K562 (cell line): ENCODE data around the gene TOR1B. TPM values are rescaled to one million over a fixed set of nuclear protein-coding genes. Genes with fewer than 3 reads are reported as not detected.
A peak's percentile ranks its signal among the peaks of the same experiment; 100 is the strongest.

Experiments
- ELF1 ChIP-seq: fragments of 200-800 bp; sonication (Bioruptor generic); IDR thresholded peaks from 2 replicates; pipeline ENCODE4 v1.6.1; 2016; ENCODE audit warnings: missing genetic modification characterization, missing compliant biosample characterization
- GABPA ChIP-seq: fragments of 200-800 bp; sonication (Bioruptor generic); conservative IDR thresholded peaks from 2 replicates; pipeline ENCODE4 v1.6.1; 2016; ENCODE audit warnings: low read depth, missing genetic modification characterization, missing compliant biosample characterization
- HIVEP1 ChIP-seq: fragments of 250-450 bp; sonication (Bioruptor Pico); IDR thresholded peaks from 2 replicates; pipeline ENCODE4 v1.4.0; 2020; ENCODE audit warnings: mild to moderate bottlenecking
- KDM5B ChIP-seq: fragments of 200-600 bp; sonication (generic); IDR thresholded peaks from 2 replicates; pipeline ENCODE4 v1.6.1; 2012; ENCODE audit warnings: low read depth, mild to moderate bottlenecking, moderate library complexity, low read length, control low read depth, inconsistent platforms; ENCODE audit not compliant: insufficient replicate concordance
- KLF13 ChIP-seq: fragments of 450-650 bp; IDR thresholded peaks from 2 replicates; pipeline ENCODE4 v1.6.1; 2016; ENCODE audit warnings: missing genetic modification characterization, low read depth, mild to moderate bottlenecking, missing compliant biosample characterization, moderate library complexity, borderline replicate concordance
- MTA2 ChIP-seq: fragments of 450-650 bp; IDR thresholded peaks from 2 replicates; pipeline ENCODE4 v1.6.1; 2016; ENCODE audit warnings: low read depth
- MTA3 ChIP-seq: fragments of 450-650 bp; formaldehyde crosslinking; IDR thresholded peaks from 2 replicates; pipeline ENCODE4 v1.6.1; 2017; ENCODE audit warnings: mild to moderate bottlenecking, borderline replicate concordance
- NCOA2 ChIP-seq, 2 experiments: fragments of 450-650 bp; IDR thresholded peaks; 2 replicates each; pipeline ENCODE4 v1.6.1; 2018; ENCODE audit warnings: mild to moderate bottlenecking in 2 of 2, moderate library complexity in 1 of 2; ENCODE audit not compliant: partially characterized antibody in 2 of 2
- PTBP1 ChIP-seq: fragments of 200-400 bp; formaldehyde crosslinking; IDR thresholded peaks from 2 replicates; pipeline ENCODE4 v1.6.1; 2017; ENCODE audit warnings: low read depth, low read length
- RAD21 ChIP-seq, 2 experiments: fragments of 250-450 bp in 1 of 2; fragments of 450-650 bp in 1 of 2; sonication (Bioruptor Pico) in 1 of 2; formaldehyde crosslinking in 1 of 2; IDR thresholded peaks in 1 of 2; conservative IDR thresholded peaks in 1 of 2; 2 replicates each; pipeline versions ENCODE4 v1.4.0 to v1.8.0; 2020 to 2022; ENCODE audit warnings: mild to moderate bottlenecking in 2 of 2, moderate library complexity in 1 of 2
- RBM22 ChIP-seq: fragments of 200-400 bp; formaldehyde crosslinking; IDR thresholded peaks from 2 replicates; pipeline ENCODE4 v1.6.1; 2018; ENCODE audit warnings: low read length, low read depth; ENCODE audit not compliant: poor library complexity, severe bottlenecking
- ZNF561 ChIP-seq: fragments of 450-650 bp; formaldehyde crosslinking; conservative IDR thresholded peaks from 2 replicates; pipeline ENCODE4 v1.4.0; 2020; ENCODE audit warnings: mild to moderate bottlenecking, moderate library complexity
- ZNF586 ChIP-seq: fragments of 450-650 bp; formaldehyde crosslinking; conservative IDR thresholded peaks from 2 replicates; pipeline ENCODE4 v1.4.0; 2020; ENCODE audit warnings: mild to moderate bottlenecking, moderate library complexity
- ZNF696 ChIP-seq: fragments of 250-450 bp; sonication (Bioruptor Pico); conservative IDR thresholded peaks from 2 replicates; pipeline ENCODE4 v1.4.0; 2020; ENCODE audit warnings: mild to moderate bottlenecking, moderate library complexity
- ZNF699 ChIP-seq: fragments of 250-450 bp; sonication (Bioruptor Pico); IDR thresholded peaks from 2 replicates; pipeline ENCODE4 v1.8.0; 2021; ENCODE audit warnings: mild to moderate bottlenecking, moderate library complexity; ENCODE audit not compliant: insufficient replicate concordance
- polyA plus RNA-seq, 8 experiments: library from polyadenylated mRNA; depleted of rRNA in 4 of 8; stranded (reverse) in 5 of 8; unstranded in 3 of 8; fragments of >200 nt; fragmentation: Nextera tagmentation in 2 of 8; fragmentation: Illumina TruSeq in 1 of 8; extraction: Ambion mirVana in 2 of 8; extraction: Trizol in 1 of 8; gene quantifications; 2 replicates each; pipeline versions ENCODE4 v1.2.1 to v1.2.3, GENCODE V29; 2011 to 2014; ENCODE audit warnings: inconsistent platforms in 1 of 8, missing spikeins in 1 of 8
- total RNA-seq, 7 experiments: library from RNA; depleted of rRNA in 6 of 7; stranded (reverse); fragments of >200 nt in 6 of 7; fragmentation: Illumina TruSeq in 2 of 7; extraction: Trizol in 2 of 7; gene quantifications; 2 replicates each; pipeline versions ENCODE4 v1.2.1 to v1.2.3, GENCODE V29; 2011 to 2021; ENCODE audit warnings: low replicate concordance in 1 of 7
- TF ChIP-seq, protein P1 (sequence below): fragments of 250-450 bp; sonication (Bioruptor Pico); IDR thresholded peaks from 2 replicates; pipeline ENCODE4 v1.5.0; 2021; ENCODE audit warnings: mild to moderate bottlenecking, borderline replicate concordance
- TF ChIP-seq, protein P2 (sequence below): fragments of 250-450 bp; sonication (Bioruptor Pico); IDR thresholded peaks from 2 replicates; pipeline ENCODE4 v1.9.0; 2021; ENCODE audit warnings: mild to moderate bottlenecking
- TF ChIP-seq, protein P3 (sequence below): fragments of 250-450 bp; sonication (Bioruptor Pico); IDR thresholded peaks from 2 replicates; pipeline ENCODE4 v1.4.0; 2020

TOR1B gene
- total and polyA plus RNA-seq, 9 of the 15 experiments (the other 6 are each of a cell fraction or from before 2014, with no cell fraction given): 4.2 to 36.5 (median 24.6) TPM

DNA sequence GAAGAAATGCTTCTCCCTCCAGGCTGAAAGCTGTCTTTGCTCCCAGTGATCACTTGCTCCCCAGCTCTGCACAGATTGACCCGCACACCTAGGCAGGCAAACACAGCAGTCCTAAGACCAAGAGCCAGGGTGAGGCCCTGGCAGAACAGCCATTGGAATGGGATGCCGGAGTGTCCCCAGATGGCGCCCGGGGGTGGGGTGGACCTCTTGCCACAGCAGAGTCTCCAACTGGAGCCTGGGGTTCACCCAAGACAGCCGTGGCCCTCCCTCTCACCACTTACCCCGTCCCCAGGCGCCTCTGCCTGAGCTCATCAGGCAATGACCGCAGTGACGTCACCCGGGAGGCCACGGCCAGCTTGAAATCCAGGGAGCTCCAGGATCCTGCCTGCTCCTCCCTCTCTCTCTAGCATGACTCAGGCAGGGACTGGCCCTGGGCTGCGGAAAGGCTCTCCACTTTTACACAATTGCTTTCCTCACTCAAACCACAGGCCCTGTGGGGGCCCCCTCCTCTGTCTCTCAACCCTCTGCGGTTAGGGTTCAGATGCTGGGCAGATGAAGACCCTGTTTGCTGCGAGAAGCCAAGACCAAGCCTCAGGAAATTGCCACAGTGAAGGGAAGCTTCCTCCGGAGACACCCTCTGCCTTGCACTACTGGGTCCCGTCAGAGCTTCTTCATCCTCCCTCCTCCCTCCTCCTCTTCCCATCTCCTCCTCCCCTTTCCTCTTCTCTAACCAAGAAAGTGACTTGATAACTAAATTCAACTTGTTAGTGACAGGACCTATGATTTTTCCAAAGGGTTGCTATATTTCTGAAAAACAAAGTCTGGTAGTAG, 25.8 kb upstream of the TOR1B start (continued):
- peak; percentile 41 to 45 for TF ChIP-seq RAD21 (CRISPR knock-in tag; conservative IDR thresholded peaks at IDR 0.05 in 1 of 2, IDR thresholded peaks at IDR 0.05 in 1 of 2)
- no peak for TF ChIP-seq ZNF561 (CRISPR knock-in tag)
- TF ChIP-seq RBM22: no peak
- TF ChIP-seq, protein P1, sequence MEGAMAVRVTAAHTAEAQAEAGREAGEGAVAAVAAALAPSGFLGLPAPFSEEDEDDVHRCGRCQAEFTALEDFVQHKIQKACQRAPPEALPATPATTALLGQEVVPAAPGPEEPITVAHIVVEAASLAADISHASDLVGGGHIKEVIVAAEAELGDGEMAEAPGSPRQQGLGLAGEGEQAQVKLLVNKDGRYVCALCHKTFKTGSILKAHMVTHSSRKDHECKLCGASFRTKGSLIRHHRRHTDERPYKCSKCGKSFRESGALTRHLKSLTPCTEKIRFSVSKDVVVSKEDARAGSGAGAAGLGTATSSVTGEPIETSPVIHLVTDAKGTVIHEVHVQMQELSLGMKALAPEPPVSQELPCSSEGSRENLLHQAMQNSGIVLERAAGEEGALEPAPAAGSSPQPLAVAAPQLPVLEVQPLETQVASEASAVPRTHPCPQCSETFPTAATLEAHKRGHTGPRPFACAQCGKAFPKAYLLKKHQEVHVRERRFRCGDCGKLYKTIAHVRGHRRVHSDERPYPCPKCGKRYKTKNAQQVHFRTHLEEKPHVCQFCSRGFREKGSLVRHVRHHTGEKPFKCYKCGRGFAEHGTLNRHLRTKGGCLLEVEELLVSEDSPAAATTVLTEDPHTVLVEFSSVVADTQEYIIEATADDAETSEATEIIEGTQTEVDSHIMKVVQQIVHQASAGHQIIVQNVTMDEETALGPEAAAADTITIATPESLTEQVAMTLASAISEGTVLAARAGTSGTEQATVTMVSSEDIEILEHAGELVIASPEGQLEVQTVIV: no peak
- TF ChIP-seq ZNF586 (CRISPR knock-in tag): no peak
- TF ChIP-seq NCOA2 (IDR thresholded peaks at IDR 0.05; ENCODE audit: partially characterized antibody in 2 of 2): no peak
- peak; percentile 59 for TF ChIP-seq GABPA (tag)
- TF ChIP-seq ZNF696 (CRISPR knock-in tag): no peak
- no peak for TF ChIP-seq ELF1 (tag)
- no peak for TF ChIP-seq KLF13 (tag)
- TF ChIP-seq, protein P2, sequence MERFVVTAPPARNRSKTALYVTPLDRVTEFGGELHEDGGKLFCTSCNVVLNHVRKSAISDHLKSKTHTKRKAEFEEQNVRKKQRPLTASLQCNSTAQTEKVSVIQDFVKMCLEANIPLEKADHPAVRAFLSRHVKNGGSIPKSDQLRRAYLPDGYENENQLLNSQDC (CRISPR knock-in tag): no peak
- TF ChIP-seq HIVEP1: peak; percentile 75; the same call in 1 of the 2 replicates
- TF ChIP-seq, protein P3, sequence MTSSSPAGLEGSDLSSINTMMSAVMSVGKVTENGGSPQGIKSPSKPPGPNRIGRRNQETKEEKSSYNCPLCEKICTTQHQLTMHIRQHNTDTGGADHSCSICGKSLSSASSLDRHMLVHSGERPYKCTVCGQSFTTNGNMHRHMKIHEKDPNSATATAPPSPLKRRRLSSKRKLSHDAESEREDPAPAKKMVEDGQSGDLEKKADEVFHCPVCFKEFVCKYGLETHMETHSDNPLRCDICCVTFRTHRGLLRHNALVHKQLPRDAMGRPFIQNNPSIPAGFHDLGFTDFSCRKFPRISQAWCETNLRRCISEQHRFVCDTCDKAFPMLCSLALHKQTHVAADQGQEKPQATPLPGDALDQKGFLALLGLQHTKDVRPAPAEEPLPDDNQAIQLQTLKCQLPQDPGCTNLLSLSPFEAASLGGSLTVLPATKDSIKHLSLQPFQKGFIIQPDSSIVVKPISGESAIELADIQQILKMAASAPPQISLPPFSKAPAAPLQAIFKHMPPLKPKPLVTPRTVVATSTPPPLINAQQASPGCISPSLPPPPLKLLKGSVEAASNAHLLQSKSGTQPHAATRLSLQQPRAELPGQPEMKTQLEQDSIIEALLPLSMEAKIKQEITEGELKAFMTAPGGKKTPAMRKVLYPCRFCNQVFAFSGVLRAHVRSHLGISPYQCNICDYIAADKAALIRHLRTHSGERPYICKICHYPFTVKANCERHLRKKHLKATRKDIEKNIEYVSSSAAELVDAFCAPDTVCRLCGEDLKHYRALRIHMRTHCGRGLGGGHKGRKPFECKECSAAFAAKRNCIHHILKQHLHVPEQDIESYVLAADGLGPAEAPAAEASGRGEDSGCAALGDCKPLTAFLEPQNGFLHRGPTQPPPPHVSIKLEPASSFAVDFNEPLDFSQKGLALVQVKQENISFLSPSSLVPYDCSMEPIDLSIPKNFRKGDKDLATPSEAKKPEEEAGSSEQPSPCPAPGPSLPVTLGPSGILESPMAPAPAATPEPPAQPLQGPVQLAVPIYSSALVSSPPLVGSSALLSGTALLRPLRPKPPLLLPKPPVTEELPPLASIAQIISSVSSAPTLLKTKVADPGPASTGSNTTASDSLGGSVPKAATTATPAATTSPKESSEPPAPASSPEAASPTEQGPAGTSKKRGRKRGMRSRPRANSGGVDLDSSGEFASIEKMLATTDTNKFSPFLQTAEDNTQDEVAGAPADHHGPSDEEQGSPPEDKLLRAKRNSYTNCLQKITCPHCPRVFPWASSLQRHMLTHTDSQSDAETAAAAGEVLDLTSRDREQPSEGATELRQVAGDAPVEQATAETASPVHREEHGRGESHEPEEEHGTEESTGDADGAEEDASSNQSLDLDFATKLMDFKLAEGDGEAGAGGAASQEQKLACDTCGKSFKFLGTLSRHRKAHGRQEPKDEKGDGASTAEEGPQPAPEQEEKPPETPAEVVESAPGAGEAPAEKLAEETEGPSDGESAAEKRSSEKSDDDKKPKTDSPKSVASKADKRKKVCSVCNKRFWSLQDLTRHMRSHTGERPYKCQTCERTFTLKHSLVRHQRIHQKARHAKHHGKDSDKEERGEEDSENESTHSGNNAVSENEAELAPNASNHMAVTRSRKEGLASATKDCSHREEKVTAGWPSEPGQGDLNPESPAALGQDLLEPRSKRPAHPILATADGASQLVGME (CRISPR knock-in tag): peak; percentile 89
- TF ChIP-seq ZNF699 (CRISPR knock-in tag): no peak
- TF ChIP-seq KDM5B: peak; percentile 72
- no peak for TF ChIP-seq PTBP1
- TF ChIP-seq MTA2: no peak
- TF ChIP-seq MTA3: peak; percentile 95
